ENCODE results near the gene EPS8.

EPS8 gene

DNA sequence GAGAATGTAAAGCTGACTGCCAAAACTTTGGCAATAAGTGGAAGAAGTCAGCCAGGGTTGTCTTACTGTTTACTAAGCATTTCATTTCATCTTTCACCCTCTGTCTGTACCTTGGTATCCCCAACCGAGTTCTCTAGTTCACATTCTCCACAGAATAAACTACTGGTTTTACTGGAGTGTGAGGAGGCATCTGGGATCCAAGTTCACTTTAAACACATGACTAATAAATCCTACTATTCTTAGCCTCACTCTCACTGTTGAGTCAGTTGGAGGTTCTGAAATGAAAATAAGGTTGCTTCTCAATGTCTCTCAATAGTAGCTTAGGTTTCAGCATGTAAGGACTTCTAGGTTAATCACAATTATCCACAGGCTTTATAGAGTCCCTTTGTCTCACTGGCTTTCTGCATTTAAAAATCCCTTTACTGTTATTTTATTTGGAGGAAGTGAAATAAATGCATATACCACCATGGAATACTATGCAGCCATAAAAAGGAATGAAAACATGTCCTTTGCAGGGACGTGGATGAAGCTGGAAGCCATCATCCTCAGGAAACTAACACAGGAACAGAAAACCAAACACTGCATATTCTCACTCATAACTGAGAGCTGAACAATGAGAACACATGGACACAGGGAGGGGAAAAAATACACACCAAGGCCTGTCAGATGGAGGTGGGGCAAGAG is 95.8 kb downstream of the EPS8 start:
- no peak for DNase-seq (ENCODE audit: low read depth in 1 of 2, low spot score in 1 of 2)

DNA sequence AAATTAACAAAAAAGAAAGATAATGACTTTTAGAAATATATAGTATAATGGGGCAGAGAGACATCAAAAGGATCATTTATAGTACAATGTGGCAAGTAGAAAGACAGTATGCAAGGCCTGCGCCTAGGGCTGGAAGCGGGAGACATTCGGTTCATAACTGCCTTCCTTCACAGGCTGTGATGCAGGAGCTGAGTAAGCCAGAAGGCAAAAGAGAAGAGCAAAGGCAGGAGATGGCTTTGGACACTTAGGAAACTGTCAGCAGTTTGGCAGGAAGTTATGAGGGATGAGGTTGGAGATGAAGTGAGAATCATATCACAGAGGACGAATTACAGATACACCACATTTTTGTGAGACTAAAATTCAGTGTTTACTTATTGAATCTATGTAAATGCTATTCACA is 97.8 kb downstream of the EPS8 start:
- no peak for DNase-seq (ENCODE audit: low read depth in 1 of 2, low spot score in 1 of 2)

DNA sequence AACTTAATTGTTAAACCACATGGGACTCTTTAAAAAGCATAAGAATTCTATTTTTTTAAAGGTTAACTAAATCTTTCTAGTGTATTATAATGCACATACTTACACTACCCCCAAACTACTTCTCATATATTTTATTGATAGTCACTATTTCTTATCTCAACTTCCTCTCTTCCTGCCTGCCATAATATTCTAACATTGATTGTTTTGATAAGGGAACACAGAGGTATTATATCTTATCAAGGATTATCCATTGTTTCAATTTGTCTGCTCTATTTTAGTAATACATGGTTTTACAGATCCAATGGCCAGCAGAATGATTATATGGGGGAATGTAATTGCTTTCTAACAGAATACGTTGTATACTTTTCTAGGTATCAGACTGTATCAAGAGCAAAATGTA is 98.9 kb downstream of the EPS8 start:
- DNase-seq (ENCODE audit: low read depth in 1 of 2, low spot score in 1 of 2), result no peak

DNA sequence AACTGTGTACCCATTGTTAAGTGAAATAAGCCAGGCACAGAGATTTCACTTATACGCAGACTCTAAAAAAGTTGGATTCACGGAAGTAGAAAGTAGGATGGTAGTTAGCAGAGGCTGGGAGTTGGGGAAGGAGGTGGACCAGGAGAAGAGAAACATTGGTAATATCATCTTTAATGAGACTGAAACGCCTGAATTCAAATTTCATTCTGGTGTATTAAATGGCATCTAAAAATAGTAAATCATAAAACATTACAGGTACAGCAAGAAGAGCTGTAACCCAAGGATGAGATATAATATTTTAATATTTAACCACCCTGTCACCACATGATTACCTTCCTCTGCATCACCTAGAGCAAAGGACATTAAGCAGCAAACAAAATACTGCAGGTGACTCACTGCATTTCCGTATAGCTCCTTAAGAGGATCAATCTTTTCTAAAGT is 99.4 kb downstream of the EPS8 start:
- DNase-seq (ENCODE audit: low read depth in 1 of 2, low spot score in 1 of 2), result no peak

DNA sequence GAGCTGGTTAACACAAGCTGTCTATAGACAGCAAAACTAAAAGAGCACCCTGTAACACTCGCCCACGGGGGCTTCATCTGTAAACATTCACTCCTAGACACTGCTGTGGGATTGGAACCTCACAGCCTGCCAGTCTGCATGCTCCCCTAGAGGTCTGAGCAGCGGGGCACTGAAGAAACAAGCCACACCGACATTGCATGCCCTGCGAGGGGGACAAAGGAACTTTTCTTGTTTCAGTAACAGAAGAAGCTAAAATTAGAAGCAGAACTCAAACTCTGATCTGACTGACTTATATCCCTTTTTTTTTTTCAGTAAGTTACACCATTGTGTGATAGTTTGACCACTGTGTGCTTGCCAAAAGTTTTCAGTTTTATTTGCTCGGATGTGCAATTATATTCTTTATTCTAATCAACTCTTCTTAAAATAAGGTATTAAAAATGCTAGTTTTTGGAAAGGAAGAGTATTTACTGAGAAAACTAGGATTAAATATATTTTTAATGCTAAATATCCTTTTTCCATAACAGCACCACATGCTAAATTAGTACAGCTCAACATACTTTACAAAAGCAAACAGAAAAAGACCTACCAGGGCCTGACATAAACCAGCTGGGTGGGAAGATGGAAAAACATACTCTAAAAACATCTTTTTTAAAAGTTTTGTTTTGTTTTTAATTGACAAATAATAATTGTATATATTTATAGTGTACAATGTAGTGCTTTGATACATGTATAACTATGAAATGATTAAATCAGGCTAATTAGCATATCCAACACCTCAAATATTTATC is 100.2 kb downstream of the EPS8 start:
- no peak for DNase-seq (ENCODE audit: low read depth in 1 of 2, low spot score in 1 of 2)

DNA sequence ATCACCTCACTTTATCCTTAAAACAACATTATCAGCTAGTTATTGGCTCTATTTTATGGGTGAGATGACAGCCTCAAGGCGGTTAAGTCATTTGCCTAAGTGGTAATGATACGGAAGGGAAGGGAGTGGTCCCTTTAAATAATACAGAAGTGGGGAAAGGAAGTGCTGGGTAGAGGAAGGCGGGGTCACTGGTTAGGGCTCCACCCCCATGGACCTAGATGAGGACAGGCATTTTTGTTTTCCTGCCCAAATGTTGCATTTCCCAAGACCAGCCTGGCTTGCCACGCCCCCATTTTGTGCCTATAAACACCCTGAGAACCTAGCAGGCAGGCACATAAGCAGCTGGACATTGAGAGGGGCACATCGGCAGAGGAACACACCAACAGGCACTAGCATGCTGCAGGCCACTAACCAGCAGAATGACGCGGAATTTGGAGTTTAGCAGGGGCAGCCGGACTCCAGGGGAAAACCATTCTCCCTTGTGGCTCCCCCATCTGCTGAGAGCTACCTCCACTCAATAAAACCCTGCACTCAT is 100.9 kb downstream of the EPS8 start:
- no peak for DNase-seq (ENCODE audit: low read depth in 1 of 2, low spot score in 1 of 2)

DNA sequence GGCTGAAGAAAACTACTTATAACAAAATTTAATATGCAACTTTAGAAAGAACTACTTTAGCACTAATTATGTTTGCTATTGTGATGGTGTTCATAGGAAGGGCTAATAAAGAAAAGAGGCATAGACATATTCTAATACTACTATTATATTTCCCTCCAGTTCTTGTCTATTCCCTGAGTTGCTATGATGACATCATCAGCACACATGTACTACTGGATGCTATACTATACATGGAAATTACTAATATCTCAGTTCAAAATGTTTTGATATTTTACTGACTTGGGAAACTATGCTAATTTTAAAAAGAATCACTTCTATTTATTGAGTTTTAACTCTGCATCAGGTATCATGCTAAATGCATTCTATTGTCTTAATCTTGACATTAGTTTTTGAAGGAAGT is 101.6 kb downstream of the EPS8 start:
- DNase-seq (ENCODE audit: low read depth in 1 of 2, low spot score in 1 of 2), result no peak

DNA sequence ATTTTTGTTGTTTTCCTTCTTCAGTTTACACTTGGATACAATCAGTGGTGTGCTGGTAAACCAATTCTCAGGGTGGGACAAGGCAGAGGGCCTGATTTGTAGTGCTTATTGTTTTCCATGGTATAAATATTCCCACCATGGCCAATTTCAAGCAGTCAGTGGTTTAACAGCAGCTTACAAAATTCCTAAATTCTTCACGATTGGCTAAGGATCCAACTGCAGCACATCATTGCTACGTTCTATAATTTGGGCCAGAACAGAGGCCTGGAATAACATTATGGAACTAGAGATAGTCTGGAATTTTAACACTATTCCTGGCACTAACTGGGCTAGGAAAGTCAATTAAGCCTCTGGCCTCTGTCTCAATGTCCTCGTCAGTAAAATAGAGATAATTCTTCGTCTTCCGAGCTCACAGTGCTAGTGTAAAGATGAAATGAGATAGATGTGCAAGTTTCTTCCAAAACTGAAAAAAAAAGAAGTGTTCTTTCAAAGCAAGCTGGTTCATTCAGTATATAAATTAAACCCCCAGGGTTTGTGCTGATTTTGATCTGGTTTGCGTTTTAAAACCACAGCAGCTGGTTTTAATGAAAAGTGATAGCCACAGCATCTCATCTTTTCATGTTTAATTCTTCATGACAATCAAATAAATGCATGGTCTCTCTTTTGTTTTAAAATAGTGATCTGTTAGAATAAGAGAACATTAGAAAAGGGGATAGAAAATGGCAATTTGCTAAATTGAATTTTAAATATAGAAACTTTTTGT is 104.1 kb downstream of the EPS8 start:
- no peak for DNase-seq (ENCODE audit: low read depth in 1 of 2, low spot score in 1 of 2)

DNA sequence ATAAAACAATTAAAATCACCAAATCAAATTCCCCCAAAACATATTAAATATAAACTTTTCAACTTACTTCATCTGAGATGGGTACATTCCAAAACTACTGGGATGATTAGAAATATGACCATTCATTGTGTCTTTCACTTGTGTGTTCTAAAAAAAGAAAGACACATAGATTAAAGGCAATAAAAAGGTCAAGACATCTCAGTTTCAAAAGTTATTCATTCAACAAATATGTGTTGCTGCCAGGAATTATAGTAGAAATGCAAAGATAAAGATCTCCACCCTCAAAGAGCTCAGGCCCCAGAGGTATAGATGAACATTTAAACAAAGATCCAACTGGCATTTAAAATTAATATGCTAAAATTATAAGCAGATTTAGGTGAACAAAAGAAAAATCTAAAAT is 106.4 kb downstream of the EPS8 start:
- DNase-seq (ENCODE audit: low read depth in 1 of 2, low spot score in 1 of 2), result no peak

DNA sequence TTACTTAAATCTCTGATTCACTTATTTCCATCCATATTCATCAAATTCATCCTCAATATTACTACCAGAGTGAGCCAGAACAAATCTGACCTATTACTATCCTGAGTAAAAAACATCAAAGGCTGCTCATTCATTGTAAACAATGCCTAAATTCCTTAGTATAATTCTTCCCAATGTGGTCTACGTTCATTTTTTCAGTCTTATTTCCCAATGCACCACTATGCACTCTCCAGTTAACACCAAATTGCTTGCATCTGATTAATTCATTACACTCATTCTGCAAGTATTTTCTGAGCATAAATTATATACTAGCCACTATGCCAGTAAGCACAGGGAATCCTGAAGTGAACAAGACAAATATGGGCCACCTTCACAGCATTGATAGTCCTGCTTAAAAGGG is 110.0 kb downstream of the EPS8 start:
- DNase-seq (ENCODE audit: low read depth in 1 of 2, low spot score in 1 of 2), result no peak

DNA sequence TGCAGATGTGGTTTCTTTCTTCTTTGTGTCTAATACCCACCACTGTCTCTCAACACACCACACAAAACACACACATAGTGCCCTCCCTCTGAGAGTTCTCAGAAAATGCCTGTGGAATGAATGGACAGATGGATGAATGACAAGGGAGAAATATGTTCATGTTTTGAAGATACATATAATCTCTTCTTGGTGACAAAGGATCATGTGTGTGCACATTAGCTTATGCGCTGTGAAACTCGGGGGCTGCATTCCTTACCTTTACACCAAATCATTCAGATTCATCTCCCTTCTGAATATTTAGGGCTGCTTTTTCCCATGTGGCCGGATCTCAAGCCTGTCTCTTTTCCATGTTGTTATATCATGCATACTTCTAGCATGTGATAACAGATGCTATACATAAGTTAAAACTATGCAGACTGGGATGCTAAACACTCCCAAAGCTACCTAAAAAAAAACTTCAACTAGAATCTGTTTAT is 111.4 kb downstream of the EPS8 start:
- DNase-seq (ENCODE audit: low read depth in 1 of 2, low spot score in 1 of 2), result no peak

DNA sequence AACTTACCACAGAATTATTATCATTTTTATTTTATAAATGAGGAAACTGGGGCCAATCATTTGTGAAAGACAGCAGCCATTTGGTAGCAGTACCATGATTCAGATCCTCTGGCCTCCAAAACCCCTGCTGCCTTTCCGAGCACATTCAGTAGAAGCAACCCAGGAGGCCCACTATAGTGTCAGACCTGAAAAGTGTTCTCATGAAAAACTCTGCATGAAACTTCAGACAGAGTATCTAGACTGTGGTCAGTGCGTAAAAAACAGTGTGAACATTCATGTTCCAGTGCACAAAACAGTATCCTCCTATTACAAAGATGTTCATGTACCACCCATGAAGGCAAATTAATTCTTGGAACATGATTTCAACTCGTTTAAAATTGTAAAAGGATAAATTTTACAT is 112.0 kb downstream of the EPS8 start:
- no peak for DNase-seq (ENCODE audit: low read depth in 1 of 2, low spot score in 1 of 2)

DNA sequence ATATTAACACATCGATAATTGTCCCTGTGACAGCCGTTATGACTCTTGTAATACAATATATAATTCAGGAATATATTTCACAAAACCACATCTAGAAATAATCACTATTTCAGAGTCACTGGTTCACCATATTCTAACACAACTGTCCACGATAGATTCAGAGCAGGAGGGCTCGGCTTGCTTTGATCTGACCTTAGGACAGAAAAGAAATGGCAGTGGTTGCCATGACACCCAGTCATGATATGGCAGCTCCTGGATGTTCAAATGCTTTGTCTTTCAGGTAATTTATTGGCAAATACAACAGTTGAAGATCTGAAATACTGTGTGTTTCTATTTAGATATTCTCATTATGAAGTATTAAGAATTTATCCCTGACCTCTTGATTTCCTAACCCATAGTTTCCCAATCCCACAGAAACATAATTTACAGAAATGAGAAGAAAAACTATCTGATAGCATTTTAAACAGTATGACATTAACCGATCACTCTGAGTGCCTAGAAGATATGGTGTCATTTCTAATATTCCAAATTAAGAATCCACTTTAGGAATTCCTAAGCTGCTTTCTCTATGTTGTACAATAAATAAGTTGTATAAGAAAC is 116.4 kb downstream of the EPS8 start:
- no peak for DNase-seq (ENCODE audit: low read depth in 1 of 2, low spot score in 1 of 2)

DNA sequence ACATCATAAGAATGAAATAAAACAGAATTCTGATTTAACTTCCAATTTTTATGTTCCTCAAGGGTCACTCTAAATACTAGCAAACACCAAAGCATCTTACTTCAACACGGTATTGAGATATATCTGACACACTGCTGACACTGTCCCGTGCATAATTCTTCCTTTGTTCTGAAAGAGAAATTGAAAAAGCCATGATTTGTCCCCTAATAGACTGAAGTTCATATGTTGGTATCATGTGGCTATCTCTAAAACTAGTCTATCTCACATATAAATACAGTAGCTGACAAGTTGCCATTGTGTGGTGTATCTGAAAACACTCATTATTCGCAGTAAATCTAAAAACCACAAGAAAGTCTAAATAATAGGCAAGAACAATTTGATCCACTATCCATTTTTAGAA is 118.4 kb downstream of the EPS8 start:
- no peak for DNase-seq (ENCODE audit: low read depth in 1 of 2, low spot score in 1 of 2)

DNA sequence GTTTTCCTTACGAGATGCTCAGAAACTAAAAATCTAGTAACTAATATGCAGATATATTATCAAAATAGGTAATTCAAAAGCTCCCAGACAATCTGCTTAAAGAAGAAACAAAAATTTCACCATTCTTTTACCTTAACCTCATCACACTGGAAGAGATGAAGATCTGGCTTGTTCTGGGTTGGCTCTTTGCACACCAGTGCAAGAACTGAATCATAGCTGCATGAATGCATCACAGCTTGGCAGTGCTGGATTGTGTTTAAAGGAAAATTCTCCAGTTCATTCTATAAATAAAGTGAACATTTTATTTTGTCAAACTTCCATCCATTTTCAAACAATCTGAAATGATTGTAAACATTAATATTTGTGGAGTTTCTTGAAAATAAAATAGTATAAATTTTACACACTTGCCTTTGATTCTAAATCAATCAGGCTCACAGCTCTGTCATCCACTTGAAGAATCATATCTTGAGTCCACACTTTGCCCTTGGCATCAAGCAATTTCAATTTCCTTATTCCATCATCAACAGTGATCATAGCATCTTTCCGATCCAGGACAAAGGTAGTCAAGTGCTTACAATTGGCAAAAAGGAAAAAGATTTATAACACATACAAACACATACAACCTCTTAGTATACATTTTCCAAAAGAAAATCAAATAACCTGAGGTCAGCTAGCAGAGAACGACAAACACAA is 119.8 kb downstream of the EPS8 start:
- DNase-seq (ENCODE audit: low read depth in 1 of 2, low spot score in 1 of 2), result no peak

DNA sequence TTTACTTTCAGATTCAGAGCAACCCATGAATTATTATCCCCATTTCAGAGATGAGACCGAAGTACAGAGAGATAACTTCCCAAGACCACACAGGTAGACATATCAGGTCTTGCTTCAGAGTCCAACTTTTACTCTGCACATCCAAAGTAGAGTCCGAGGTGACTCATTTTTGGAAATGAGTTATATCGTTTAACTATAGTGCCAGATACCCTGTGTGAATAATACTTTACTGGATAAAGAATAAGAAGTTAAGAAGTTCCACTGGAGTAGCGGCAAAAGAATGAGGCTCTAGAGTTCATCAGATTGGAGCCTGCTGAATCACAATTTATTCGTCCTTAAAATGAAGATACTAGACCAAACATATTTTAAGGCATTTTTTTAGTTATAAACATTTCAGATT is 124.7 kb downstream of the EPS8 start:
- no peak for DNase-seq (ENCODE audit: low read depth in 1 of 2, low spot score in 1 of 2)

DNA sequence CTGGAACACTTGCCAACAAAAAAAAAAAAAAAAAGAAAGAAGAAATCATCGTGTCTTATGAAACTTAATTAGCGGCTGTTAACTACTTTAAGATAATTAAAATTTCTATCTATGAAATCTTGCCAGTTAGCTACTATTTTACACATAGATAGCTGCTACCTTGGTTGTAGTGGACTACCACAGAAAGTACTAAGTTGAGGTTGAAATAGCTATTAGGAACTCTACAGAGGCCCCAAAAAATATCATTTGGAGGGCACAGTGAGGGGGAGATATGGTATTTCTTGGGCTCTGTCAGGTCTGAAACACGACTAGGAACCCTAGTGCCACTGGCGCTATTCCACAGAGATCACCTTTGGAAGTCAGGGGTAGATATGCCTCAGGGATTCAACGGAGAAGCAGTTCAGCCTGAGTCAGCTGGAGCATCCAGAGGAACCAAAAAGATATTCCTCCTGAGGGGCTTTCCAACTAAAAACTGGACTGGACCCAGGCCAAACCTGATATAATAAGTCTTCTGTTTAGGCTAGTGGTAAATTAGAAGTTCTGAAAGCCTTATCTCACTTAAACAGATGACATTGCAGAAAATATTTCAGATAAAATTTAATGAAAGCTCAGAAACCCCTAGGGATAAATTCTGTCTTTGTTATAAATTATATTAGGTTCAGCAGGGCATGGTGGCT is 126.1 kb downstream of the EPS8 start:
- no peak for DNase-seq (ENCODE audit: low read depth in 1 of 2, low spot score in 1 of 2)

DNA sequence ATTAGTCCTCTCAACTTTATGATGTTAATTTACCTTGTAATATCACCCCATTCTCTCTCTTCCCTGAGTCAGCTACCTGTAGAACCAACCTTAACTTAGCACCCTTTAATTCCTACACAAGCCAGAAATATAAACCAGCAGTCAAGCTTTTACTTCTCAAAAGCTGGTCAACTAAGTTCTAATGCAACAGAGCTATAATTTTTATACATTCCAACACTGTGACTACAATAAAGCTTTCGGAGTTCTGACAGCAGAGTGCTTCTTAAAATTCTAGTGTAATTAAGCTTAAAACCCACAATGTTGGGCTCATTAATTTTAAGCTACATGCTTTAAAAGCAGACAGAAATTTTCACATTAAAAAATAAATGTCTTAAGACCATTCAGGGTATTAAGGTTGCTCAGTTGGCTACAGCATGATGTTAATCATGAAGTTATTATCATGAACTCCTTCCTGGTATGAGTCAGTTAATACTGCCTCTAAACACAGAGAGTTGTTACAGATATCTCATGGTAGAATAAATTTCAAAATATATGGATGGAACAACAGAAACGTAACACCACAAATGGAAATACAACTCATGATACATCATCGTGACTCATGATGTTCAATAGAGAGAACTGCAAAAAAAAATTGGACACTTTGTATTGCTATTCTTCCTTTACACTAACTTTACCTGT is 126.7 kb downstream of the EPS8 start:
- no peak for DNase-seq (ENCODE audit: low read depth in 1 of 2, low spot score in 1 of 2)

DNA sequence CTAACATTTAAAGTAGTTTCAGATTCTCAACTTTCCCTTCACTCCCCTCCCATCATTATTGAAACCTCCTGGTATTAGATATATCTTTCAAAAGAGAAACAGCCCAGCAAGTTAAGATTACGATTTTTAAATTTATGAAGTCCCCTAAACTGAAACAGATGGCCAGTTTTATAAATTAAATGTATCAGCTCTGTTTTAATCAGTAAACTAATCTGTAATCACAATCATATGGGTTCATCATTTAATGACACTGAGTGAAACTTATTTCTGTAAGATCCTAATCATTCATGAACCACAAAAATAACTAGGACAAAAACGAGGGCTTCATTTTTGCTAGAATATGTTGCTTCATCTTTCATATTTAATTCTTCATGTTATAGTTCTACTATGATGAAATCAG is 137.8 kb downstream of the EPS8 start:
- DNase-seq (ENCODE audit: low read depth in 1 of 2, low spot score in 1 of 2), result no peak

Measured in activated T-helper 1 cell treated with anti-CD3 and anti-CD28 coated beads, Interleukin-2, amount 50 U/mL, for 16 hours (primary cell).